GM21360 (cell line): ENCODE measurements around the gene PTH1R.

Experiments used
- ATAC-seq: cut with Tn5 transposase; IDR thresholded peaks from one replicate; pipeline ENCODE4 v1.9.1; 2021; ENCODE audit warnings: mild to moderate bottlenecking, moderate library complexity; ENCODE audit not compliant: unreplicated experiment

Gene PTH1R

DNA sequence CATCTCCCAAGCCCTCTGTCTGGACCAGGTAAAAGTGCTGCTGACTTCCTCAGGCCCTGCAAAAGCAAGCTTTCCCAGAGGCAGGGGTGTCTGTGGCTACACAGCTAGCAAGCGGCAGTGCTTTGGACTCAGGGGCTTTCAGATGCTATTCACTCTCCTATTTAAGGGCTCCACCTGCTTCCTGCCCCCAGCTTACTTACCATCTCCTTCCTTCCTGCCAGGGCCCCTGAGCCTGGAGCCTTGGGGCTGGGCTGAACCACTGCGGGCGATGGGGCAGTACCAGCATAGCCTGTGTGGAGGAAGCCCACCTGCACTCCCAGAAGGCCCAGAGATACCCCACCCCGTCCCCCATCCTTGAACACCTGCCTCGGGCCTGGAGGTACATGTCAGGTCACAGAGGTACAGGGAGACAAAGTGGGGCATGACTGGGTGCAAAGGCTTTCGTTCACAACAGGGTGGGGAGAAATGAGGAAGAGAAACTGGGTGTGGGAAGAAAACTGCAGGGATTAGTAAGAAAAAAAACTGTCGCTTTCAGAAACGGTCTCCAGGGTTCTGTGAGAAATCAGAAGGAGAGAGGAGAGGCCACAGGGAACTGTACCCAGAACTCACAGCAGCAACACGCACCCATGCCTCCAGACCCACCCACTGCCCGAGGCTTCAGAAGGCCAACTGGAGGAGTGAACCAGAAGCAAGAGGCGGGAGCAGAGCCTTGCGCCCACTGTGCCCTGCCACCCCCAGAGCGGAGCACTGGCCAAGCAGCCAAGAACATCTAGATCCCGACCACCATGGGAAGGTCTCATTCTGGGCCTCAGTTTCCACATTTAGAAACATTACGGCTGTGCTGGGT, 49.6 kb downstream of the PTH1R start:
- ATAC-seq = peak; percentile 46

DNA sequence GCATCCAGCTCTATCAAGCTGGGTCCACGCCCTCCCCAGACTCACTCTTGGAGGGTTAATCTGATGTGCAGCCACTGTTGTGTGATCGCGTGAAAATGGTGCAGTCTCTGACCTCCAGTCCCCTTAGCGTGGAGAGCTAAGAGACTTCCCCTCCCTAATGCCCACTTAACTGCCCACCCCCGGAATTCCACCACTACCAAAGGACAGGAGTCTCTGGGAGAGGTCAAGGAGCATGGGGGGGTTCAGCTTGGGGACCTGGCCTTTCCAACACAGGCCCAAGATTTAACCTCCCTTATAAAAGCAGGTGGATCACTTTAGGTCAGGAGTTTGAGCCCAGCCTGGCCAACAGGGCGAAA, 50.2 kb downstream of the PTH1R start:
- no peak for ATAC-seq

GRCh38 chr3:46928282-46928681, 50.8 kb downstream of the PTH1R start:
- no peak for ATAC-seq

DNA sequence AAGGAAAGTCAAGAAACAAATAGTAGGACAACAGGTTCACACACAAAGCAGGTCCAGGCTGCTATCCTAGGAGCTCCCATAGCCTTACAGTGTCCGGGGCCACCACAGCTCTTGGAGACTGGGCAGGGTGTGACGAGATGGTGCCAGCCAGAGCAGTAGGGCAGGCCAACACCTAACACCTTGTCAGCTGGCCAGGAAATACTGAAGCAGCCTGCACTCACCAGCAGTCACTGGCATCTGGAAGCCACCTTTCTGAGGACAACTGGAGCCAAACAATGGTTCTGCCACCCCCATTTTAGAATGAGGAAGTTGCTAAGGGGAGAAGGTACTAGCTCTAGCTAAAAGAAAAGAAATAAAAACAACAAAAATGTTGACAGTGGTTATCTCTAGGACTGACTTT, 51.8 kb downstream of the PTH1R start:
- ATAC-seq = no peak

- ATAC-seq = no peak
Observed at GRCh38 chr3:46930166-46930944, 52.8 kb downstream of the PTH1R start.

- ATAC-seq = no peak
Observed at GRCh38 chr3:46930945-46931403, 53.5 kb downstream of the PTH1R start.

GRCh38 chr3:46931631-46932331, 54.3 kb downstream of the PTH1R start:
- ATAC-seq = no peak

DNA sequence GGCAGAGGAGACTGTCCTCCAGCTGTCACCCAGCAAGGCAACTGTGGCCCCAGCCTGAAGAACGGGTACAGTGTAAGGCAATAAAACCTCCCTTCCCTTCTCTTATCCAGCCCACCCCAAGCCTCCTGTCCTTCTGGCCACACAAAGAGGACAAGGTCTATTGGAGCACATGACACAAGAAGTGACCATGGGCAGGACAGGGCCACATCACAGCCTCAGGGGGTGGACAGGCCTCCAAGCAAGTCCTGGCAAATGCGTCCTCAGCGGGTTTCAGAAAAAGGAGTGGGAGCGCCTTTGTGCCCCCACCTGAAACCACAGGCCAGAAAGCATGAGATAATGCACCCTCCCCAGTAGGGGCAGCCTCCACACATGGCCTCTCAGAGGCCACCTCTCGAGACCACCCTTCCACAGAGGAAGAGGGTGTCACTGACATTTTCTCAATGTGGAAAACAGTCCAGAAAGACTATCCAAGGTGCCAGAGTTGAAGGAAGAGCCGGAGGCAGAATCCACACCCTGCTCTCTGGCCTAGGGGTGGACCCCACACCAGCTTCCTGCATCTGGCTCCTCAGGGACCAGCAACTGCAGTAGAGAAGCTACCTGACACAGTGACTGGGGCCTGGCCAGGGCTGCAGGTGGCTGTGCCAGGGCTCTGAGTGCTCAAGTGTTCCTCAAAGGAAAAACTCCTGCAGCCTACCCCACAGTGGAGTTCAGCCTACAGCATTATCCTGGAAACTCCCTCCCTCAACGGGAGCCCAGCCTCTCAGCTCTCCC, 55.1 kb downstream of the PTH1R start:
- ATAC-seq = no peak

GRCh38 chr3:46933261-46933660, 55.7 kb downstream of the PTH1R start:
- ATAC-seq = no peak

DNA sequence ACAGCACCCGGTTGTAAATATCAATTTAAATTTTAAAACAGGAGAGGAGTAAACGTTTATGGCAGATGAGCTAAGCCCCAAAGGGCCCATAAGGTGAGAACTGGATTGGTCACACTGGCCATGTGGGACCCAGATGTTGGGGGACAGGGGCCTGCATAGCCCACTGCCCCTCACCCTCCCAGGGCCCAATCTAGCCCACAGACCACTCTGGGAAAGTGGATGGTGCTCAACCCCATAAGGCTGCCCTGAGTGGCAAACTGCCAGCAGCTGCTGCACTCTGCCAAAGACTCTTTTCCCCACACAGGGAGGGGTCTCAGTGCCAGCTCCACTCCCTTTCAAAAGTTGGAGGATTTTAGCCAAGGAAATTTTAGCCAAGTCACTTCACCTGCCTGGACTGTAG, 56.6 kb downstream of the PTH1R start:
- ATAC-seq = no peak

DNA sequence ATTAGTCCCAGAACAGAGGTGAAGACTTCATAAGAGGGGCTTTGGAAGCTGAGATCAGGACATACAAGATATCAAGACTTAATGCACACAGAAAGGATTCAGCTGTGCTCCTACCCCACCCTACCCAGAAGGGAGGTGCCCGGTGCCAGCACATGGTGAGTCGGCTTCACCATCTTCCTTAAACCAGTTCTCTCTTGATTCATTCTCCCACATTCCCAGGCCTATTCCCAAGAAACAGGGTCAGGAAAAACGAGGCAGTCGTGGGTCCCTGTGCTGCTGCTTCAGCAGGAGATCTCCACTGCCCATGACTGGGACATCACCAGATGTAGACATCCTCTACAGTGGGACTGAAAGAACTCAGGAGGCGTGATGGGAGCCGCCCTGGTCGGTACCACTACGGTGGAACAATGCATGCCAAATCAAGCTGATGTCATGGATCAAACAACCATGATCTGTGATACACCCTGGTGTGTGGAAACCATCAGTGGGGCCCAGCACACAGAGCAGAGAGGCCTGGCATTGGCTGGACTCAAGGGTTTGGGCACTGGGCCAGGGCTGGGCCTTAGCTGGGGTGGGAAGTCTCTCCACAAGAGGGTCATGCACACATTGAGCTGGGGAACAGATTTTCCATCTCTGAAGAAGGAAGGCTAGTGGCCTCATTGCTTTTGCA, 57.1 kb downstream of the PTH1R start:
- no peak for ATAC-seq

GRCh38 chr3:46935168-46935858, 57.8 kb downstream of the PTH1R start:
- ATAC-seq = no peak

DNA sequence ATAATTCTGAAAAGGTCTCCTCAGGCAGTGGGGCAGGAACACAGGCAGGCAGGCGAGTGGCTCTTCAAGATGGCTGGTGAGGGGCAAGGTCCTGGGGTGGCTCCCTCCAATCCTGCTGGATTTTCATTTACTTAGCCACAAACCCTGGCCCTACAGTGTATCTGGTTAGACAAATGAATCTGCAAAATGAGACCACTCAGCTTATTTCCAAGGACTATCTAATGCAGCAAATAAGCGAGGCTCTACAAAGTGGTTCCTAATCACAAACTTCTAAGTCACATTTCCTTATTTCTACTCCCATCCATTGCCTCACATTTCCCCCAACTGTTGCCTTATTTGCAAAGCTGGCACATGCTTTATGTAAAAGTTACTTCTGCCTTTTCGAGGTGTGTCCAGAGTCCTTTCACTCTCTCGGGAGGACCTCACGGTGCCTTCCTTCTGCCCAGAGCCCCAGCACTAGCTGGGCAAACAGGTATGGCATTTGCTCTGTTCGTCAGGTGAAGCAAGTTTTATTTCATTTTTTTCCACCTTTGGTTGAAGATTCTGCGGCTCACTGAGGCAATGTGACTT, 58.6 kb downstream of the PTH1R start:
- ATAC-seq = no peak

DNA sequence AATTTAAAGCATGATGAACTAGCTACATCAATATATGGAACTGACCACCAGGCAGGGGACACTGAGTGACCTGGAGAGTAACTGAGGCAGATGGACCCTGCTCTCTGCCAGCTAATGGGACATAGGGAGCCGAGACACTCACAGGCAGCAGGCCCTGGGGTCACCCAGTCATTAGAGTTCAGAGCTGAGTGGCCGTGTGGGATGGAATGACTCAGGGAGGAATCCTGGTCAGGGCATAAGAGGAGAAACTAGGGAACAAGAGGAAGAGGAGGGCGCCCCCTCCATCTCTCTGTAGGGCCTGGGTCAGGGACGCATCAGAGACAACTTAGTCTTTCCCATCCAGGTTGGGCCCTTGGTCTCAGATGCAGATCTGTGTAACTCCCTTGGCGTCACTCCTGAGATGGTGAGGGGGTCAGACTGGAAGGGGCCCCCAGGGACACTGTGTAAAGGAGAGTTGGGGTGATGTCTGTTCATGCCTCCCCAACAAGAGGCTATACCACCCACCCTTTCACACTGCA, 59.3 kb downstream of the PTH1R start:
- ATAC-seq = no peak

GRCh38 chr3:46938118-46938517, 60.6 kb downstream of the PTH1R start:
- ATAC-seq = no peak

DNA sequence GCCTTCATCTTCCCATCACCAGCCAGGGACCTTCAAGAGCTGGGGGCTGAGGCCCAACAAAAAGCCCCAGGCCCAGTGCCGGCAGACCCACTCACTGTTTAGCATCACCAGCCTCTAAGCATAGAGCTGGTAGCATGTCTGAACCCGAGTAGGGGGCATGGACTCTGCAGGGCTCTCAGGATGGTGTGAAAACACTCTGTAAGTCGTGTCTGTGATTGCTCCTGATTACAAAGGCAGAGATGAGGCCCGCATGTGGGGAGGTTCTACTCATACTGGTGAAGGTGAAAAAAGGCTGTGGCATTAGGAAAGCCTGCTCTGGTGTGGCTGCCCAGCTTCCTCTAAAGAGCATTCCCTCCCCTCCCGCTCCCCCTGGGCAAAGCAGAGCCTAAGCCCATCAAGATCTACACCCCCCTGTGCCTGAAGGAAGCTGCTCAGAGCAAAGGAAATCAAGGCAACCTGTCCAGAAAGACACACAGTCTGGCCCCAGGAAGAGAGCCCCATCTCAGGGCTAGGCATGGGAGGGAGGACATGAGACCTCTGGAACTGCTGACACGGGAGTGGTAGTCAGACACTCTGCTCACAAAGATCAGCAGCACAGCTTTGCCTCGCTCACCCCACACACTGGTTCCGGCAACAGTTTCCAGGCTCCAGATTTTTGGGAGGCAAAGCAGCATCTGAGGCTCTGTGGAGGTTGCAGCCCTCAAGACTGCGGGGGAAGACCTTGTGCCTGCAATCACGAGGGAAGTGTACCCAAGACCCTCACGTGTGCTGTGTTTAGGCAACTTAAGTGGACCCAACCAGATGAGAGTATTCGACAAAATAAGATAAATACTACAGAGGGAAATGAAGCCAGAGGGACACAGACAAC, 62.3 kb downstream of the PTH1R start:
- ATAC-seq = no peak

DNA sequence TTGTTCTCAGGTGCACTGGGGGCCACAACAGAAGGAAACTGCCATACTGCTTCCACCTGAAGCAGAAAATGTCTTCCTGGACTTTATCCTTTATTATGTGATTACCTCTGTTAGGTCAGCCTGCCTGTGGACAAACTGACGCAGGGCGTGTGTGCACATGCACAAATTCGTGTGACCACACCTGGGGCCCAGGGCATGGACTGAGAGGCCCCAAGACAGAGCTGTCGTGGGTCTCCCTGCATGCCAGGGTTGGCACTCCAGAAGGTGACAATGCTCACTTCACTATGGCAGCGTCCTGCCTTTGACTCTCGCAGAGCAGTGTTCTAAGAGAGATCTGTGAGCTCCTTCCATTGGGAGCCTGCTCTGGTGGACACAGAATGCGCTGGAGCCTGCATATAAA, 64.6 kb downstream of the PTH1R start:
- no peak for ATAC-seq
